ENCODE data around the gene KCNAB2.

DNA sequence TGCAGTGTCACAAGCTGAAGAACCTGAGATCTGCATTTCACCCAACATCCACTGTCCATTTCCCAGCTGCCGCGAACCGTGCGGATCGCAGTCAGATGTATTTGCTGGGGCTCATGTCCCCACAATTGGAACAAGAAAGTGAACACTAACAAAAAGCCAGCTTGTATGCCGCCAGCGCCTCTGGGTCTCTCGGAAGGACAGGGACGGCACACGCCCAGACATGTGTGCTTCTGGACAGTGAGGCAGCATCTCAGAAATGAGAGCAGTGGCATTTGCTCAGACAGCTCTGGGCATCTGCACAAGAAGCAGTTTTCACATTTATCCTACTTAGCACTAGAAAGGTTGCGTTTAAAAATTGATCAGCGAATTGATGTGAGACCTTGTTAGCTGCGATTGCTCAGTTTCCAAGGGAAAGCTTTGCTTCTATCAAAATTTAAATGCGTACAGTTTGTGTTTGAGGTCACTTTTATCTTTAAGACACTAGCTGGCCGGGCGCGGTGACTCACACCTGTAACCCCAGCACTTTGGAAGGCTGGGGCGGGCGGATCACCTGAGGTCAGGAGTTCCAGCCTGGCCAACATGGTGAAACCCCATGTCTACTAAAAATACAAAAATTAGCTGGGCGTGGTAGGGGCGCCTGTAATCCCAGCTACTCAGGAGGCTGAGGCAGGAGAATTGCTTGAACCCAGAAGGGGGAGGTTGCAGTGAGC is 28.7 kb downstream of the KCNAB2 start:
- TF ChIP-seq POLR2AphosphoS5 (IDR thresholded peaks at IDR 0.05; ENCODE audit: low read depth, low read length) (no peak), EP300 (IDR thresholded peaks at IDR 0.05; ENCODE audit: borderline replicate concordance in 1 of 2, low read depth in 1 of 2, low read length in 1 of 2) (no peak), EZH2phosphoT487 (IDR thresholded peaks at IDR 0.05; ENCODE audit: borderline replicate concordance, low read depth) (no peak), JUND (IDR thresholded peaks at IDR 0.05) (no peak), USF2 (IDR thresholded peaks at IDR 0.05; ENCODE audit: borderline replicate concordance, low read depth, low read length) (no peak), GABPA (IDR thresholded peaks at IDR 0.05; ENCODE audit: low read depth) (no peak)
- TF ChIP-seq, protein P1, sequence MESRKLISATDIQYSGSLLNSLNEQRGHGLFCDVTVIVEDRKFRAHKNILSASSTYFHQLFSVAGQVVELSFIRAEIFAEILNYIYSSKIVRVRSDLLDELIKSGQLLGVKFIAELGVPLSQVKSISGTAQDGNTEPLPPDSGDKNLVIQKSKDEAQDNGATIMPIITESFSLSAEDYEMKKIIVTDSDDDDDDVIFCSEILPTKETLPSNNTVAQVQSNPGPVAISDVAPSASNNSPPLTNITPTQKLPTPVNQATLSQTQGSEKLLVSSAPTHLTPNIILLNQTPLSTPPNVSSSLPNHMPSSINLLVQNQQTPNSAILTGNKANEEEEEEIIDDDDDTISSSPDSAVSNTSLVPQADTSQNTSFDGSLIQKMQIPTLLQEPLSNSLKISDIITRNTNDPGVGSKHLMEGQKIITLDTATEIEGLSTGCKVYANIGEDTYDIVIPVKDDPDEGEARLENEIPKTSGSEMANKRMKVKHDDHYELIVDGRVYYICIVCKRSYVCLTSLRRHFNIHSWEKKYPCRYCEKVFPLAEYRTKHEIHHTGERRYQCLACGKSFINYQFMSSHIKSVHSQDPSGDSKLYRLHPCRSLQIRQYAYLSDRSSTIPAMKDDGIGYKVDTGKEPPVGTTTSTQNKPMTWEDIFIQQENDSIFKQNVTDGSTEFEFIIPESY (IDR thresholded peaks at IDR 0.05; ENCODE audit: borderline replicate concordance, low read depth), result no peak
- TF ChIP-seq, protein P2, sequence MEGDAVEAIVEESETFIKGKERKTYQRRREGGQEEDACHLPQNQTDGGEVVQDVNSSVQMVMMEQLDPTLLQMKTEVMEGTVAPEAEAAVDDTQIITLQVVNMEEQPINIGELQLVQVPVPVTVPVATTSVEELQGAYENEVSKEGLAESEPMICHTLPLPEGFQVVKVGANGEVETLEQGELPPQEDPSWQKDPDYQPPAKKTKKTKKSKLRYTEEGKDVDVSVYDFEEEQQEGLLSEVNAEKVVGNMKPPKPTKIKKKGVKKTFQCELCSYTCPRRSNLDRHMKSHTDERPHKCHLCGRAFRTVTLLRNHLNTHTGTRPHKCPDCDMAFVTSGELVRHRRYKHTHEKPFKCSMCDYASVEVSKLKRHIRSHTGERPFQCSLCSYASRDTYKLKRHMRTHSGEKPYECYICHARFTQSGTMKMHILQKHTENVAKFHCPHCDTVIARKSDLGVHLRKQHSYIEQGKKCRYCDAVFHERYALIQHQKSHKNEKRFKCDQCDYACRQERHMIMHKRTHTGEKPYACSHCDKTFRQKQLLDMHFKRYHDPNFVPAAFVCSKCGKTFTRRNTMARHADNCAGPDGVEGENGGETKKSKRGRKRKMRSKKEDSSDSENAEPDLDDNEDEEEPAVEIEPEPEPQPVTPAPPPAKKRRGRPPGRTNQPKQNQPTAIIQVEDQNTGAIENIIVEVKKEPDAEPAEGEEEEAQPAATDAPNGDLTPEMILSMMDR (IDR thresholded peaks at IDR 0.05), result no peak
